ENCODE data around the gene AGTRAP. TPM values are rescaled to one million over a fixed set of nuclear protein-coding genes. Genes with fewer than 3 reads are reported as not detected.

AGTRAP gene
- total and polyA plus RNA-seq, 9 of the 15 experiments (the other 6 are each of a cell fraction or from before 2014, with no cell fraction given) = 26.8 to 105 (median 57.5) TPM

DNA sequence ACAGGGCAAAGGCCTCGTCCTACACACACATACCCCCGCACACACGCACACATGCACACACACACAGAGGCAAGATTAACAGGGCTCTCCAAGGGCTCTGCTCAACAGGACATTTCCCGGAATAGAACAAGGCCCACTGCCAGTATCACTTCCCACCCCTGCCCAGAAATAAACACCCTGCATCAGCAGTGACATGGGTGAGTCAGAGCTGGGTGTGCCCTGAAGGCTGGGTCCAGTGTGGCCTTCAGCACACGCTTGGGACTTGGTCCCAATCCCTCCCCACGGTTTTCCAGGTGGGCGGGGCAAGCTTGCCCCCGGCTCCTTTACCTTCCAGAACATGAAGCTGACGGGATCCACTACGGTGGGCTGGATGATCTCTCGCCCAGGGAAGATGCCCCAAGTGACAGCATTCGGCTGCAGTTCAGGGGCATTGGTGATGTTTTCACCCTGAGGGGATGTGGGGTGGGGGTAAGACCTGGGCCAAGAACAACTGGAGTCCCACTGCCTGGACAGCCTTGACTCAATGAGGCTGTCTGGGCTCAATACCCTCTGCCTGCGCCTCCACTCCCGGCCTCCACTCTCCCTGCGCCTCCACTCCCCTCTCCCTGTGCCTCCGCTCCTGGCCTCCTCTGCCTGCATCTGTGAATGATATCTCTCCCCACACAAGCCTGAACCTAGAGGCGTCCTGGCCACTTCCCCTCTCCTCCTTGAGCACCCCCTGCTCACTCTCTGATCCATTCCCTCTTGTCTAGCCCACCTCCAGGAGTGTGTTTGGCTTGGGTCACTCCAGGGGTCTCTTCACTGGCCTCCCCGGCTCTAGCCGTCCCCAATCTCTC, 55.2 kb downstream of the AGTRAP start (continued):
- TF ChIP-seq, protein P1, sequence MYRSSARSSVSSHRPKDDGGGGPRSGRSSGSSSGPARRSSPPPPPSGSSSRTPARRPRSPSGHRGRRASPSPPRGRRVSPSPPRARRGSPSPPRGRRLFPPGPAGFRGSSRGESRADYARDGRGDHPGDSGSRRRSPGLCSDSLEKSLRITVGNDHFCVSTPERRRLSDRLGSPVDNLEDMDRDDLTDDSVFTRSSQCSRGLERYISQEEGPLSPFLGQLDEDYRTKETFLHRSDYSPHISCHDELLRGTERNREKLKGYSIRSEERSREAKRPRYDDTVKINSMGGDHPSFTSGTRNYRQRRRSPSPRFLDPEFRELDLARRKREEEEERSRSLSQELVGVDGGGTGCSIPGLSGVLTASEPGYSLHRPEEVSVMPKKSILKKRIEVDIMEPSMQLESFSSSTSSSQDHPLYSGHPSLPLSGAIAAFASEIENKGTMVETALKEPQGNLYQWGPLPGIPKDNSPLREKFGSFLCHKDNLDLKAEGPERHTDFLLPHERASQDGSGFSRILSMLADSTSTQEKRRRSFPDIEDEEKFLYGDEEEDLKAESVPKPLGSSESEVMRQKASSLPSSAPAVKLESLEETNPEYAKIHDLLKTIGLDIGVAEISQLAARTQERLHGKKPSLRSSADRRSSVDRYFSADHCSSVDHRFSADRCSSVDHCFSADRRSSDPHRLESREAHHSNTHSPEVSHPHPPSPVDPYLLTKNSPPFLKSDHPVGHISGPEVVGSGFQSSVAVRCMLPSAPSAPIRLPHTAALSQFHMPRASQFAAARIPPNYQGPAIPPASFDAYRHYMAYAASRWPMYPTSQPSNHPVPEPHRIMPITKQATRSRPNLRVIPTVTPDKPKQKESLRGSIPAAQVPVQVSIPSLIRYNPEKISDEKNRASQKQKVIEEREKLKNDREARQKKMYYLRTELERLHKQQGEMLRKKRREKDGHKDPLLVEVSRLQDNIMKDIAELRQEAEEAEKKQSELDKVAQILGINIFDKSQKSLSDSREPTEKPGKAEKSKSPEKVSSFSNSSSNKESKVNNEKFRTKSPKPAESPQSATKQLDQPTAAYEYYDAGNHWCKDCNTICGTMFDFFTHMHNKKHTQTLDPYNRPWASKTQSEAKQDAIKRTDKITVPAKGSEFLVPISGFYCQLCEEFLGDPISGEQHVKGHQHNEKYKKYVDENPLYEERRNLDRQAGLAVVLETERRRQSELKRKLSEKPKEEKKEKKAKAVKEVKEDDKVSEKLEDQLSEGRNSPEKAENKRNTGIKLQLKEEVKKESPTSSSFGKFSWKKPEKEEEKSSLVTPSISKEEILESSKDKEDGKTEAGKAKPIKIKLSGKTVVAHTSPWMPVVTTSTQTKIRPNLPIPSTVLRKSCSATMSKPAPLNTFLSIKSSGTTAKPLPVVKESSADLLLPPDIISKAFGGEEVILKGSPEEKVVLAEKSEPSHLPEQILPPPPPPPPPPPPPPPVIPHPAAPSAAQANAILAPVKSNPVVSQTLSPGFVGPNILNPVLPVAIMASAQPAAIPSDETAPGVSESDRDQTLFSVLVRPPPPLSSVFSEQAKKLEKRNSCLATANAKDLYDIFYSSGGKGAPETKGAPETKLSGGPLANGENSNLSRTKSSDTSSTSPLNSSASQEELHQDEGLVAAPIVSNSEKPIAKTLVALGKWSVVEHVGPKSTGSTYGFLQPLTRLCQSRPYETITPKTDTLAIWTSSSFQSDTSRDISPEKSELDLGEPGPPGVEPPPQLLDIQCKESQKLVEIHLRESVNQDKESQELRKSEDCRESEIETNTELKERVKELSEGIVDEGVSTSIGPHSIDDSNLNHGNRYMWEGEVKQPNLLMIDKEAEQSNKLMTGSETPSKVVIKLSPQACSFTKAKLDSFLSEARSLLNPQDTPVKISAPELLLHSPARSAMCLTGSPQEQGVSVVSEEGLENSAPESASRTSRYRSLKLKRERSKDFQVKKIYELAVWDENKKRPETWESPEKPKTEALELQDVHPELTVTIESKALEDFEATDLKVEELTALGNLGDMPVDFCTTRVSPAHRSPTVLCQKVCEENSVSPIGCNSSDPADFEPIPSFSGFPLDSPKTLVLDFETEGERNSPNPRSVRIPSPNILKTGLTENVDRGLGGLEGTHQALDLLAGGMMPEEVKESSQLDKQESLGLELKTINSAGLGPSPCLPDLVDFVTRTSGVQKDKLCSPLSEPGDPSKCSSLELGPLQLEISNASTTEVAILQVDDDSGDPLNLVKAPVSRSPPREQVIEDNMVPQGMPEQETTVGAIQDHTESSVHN (IDR thresholded peaks at IDR 0.05; ENCODE audit: borderline replicate concordance in 1 of 2, low read depth in 1 of 2) = no peak
- TF ChIP-seq NCOR1 (IDR thresholded peaks at IDR 0.05) (peak; percentile 66), ZNF354B (CRISPR knock-in tag; IDR thresholded peaks at IDR 0.05) (no peak), CHD2 (IDR thresholded peaks at IDR 0.05; ENCODE audit: low read depth, low read length) (no peak), ZC3H11A (IDR thresholded peaks at IDR 0.05; ENCODE audit: low read depth, low read length) (no peak), KAT8 (IDR thresholded peaks at IDR 0.05; ENCODE audit: low read depth) (no peak)
- TF ChIP-seq, protein P2, sequence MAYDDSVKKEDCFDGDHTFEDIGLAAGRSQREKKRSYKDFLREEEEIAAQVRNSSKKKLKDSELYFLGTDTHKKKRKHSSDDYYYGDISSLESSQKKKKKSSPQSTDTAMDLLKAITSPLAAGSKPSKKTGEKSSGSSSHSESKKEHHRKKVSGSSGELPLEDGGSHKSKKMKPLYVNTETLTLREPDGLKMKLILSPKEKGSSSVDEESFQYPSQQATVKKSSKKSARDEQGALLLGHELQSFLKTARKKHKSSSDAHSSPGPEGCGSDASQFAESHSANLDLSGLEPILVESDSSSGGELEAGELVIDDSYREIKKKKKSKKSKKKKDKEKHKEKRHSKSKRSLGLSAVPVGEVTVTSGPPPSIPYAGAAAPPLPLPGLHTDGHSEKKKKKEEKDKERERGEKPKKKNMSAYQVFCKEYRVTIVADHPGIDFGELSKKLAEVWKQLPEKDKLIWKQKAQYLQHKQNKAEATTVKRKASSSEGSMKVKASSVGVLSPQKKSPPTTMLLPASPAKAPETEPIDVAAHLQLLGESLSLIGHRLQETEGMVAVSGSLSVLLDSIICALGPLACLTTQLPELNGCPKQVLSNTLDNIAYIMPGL (CRISPR knock-in tag; IDR thresholded peaks at IDR 0.05) = no peak
- TF ChIP-seq, protein P3, sequence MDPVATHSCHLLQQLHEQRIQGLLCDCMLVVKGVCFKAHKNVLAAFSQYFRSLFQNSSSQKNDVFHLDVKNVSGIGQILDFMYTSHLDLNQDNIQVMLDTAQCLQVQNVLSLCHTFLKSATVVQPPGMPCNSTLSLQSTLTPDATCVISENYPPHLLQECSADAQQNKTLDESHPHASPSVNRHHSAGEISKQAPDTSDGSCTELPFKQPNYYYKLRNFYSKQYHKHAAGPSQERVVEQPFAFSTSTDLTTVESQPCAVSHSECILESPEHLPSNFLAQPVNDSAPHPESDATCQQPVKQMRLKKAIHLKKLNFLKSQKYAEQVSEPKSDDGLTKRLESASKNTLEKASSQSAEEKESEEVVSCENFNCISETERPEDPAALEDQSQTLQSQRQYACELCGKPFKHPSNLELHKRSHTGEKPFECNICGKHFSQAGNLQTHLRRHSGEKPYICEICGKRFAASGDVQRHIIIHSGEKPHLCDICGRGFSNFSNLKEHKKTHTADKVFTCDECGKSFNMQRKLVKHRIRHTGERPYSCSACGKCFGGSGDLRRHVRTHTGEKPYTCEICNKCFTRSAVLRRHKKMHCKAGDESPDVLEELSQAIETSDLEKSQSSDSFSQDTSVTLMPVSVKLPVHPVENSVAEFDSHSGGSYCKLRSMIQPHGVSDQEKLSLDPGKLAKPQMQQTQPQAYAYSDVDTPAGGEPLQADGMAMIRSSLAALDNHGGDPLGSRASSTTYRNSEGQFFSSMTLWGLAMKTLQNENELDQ (CRISPR knock-in tag; IDR thresholded peaks at IDR 0.05; ENCODE audit: borderline replicate concordance) = no peak
- TF ChIP-seq, protein P4, sequence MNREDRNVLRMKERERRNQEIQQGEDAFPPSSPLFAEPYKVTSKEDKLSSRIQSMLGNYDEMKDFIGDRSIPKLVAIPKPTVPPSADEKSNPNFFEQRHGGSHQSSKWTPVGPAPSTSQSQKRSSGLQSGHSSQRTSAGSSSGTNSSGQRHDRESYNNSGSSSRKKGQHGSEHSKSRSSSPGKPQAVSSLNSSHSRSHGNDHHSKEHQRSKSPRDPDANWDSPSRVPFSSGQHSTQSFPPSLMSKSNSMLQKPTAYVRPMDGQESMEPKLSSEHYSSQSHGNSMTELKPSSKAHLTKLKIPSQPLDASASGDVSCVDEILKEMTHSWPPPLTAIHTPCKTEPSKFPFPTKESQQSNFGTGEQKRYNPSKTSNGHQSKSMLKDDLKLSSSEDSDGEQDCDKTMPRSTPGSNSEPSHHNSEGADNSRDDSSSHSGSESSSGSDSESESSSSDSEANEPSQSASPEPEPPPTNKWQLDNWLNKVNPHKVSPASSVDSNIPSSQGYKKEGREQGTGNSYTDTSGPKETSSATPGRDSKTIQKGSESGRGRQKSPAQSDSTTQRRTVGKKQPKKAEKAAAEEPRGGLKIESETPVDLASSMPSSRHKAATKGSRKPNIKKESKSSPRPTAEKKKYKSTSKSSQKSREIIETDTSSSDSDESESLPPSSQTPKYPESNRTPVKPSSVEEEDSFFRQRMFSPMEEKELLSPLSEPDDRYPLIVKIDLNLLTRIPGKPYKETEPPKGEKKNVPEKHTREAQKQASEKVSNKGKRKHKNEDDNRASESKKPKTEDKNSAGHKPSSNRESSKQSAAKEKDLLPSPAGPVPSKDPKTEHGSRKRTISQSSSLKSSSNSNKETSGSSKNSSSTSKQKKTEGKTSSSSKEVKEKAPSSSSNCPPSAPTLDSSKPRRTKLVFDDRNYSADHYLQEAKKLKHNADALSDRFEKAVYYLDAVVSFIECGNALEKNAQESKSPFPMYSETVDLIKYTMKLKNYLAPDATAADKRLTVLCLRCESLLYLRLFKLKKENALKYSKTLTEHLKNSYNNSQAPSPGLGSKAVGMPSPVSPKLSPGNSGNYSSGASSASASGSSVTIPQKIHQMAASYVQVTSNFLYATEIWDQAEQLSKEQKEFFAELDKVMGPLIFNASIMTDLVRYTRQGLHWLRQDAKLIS (CRISPR knock-in tag; IDR thresholded peaks at IDR 0.05) = peak; percentile 13; the same call in 1 of the 2 replicates
